SK-N-DZ (cell line): ENCODE measurements around the gene DPP6.

Experiments used
- DNase-seq: peaks from one replicate; pipeline ENCODE4 v3.0.0-alpha.2; 2015; ENCODE audit warnings: low spot score

The DPP6 gene

DNA sequence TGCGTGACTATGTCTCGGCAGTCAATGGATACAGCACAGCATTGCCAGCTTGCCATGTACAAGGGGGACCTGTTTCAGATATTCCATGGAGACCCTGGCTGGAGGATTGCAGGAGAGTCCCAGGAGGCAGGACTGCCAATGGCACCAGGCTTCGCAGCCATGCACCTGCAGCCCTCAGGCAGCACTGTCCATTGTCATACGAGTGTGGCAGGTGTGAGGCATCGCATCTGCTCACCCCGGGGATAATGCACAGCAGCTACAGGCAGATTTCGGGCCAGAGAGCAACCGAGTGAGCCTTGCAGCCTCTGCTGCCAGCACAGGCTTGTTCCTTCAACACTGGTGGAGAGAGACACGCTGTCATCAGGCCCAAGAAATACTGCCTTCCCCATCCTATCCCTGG lies 535.6 kb downstream of the DPP6 start:
- DNase-seq = peak; percentile 23

DNA sequence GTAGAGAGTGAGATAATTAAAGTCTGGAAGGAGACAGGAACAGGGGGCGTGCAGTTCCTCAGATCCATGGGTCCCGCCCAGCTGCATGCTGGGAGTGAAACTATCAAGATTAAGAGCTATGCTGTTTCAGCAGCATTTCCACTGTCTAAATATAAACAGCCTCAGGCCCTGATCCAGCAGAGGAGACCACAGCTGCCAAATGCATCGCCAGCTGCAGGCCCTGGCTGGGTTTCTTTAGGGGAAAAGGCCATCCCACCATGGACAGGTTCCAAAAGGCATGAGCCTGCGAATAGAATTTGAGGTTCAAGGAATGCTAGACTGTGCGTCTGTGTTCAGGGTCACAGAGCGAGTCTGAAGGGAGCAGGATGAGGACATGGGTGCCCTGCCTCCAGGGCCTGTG lies 539.3 kb downstream of the DPP6 start:
- no peak for DNase-seq

DNA sequence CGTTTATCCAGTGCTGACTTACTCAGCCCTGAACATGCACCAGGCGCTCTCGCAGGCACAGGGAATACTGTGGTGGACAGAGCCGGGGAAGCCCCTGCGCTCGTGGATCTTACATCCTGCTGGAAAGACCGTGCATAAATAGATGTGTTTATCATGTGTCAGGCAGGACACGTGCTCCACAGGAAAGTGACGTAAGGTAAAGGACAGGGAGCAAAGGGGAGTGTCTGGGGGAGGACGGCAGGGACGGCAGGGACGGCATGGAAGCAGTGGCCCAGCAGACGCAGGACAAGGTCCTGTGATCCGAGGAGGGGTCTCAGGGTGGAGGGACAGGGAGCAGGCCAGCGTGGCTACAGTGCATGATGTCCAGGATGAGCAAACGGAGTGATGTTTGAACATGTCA lies 540.2 kb downstream of the DPP6 start:
- no peak for DNase-seq

DNA sequence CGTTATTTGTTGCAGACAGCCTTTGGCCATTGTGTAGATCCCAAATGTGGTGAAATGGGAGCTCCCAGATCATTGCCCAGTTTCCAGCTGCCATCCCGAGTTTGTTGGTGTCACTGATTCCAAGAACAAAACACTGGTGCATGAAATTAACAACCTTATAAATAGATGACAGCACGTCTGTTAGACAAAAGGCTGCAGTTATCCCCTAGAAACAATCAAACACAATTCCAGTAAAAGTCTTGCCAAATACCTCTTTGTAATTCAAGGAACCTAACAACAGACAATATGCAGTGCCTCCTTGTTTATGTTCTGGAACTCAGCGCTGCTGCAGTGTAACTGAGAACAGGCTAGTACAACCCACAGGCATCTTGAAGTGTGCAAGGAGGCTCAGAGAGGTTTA lies 546.2 kb downstream of the DPP6 start:
- DNase-seq = no peak

DNA sequence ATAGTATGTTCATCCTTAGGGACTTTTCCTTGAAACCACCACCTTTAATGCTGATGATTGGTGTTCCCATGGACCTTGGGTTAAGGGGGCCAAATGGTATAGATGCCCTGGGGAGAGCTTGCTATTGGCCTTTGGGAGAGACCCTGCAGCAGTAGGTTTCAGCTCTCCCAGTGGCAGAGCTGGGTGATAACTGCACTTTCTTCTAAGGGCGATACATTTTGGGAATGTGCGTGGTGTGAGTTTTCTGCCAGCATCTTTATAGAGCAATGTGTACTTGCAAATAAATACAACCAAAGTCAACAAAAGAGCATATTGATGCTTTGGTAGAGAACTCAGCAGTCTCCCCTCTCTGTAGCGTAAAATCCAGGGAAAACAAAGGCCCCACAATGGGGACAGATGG lies 546.7 kb downstream of the DPP6 start:
- peak; percentile 0 for DNase-seq

DNA sequence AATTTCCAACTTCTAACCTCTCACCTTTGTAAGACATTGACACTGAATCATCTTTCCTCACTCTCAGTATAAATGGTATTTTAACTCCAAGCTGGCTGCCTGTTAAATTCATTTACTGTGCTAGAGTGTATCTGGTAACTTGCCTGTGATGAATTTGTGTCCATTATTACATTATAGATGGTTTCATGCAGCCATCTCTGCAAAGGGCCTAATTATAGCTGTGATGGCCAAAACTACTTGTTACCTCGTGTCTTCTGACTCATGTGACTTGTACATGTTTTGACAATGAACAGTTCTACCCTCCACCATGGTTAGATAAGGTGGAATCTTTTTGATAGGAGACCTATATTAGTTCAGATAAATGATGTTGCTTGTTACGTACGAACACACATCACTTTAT lies 558.7 kb downstream of the DPP6 start:
- peak; percentile 92 for DNase-seq

DNA sequence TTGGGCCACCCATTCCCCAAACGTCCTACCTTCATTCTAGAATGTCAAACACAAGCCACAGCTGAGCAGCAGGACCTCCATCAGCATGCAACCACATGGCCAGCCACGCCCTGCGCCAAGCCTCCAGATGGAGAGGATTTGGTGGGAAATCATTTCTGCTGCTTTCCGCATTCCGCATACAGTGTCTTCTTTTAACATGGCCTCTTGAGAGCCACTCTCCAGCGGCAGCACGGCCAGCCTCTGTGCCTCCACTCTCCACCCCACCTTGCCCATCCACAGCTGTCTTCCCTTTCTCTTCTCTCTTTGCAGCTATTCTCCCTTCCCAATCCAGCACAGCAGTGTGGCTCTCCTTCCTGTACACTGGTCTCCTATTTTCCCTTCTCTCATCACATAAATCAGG lies 561.6 kb downstream of the DPP6 start:
- peak; percentile 1 for DNase-seq

DNA sequence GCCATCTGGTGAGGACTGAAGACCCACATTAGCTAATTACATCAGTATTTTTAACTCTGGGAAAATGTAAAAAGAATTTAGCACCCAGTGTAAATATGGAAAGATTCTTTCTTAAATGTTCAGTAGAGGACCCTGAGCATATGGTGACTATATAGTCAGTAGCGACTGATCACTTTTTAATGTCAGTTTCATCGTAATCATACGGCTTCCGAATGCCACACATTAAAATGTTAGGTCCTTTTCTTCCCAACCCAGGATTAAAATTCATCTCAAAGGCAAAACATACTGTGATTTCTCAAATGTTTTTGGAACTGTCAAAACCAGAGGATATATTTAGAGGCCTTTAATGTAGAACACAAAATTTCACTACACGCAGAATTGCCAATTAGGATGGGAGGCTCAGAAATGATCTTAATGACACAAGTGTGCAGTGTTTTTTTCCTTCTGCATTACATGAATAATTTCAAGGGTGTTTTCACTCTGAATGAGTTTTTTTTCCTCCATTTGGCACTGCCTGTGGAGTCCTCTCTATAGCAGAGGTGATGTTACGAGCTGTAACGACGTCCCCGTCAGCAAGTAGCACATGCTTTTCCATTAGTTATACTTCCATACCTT lies 568.0 kb downstream of the DPP6 start:
- peak; percentile 0 for DNase-seq

DNA sequence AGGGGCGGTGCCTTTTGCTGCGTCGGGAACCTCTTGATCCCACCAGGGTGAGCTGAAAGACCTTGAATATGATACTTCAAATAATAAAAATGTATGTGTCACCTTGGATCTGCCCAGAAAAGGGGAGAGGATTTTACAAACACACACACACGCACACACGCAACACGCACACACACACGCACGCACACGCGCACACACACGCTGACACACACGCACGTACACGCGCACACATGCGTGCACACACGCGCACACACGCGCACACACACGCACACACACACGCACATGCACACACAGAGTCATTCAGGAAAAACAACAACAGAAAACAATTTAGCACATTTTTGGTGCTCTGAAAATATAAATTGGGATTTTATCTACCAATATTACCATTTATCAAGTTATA lies 571.2 kb downstream of the DPP6 start:
- no peak for DNase-seq

DNA sequence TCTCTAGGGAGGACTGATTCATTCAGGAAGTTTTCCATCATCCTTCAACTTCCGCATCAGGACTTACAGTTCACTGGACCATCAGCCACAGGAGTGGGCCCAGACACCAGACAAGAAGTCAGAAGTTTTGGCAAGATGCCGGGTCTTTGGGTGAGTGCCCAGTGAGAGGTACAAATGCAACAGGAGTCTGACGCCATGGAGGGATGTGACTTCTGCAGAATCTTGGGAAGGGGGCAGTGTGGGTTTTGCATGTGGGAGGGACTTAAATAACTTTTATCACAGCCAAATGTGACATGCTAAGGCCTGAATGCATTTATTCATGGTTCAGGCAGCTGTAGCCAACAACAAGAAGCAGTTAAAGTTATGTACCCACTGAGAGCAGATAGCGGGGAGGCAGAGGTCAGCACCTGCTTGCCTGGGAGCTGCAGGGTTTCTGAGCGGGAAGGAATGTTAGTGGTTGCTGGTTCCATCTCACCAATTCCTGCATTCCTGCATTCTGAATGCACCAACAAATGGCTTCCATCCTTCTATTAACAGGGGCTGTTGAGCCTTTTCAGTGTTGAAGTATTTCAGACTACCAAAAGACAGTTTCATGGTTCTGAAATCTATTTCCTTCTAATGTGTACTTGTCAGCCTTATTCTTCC lies 575.6 kb downstream of the DPP6 start:
- DNase-seq = no peak

DNA sequence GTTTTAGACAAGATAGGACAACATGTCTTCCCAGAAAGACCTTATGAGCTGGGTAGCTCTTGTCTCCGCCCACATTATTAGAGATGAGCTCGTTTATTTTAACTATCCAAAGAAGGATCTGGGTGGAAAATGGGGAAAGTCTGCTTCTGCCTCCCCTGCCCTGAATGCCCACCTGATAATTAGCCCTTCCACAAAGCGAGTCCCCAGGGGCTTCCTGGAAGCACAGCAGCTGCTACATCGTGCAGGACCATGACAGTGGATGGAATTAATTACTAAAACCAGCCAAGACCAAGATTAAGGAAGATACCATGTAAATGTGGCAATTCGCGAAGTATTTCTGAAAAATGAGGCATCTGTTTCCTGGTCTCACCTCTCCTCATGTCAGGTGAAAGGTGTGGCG lies 576.4 kb downstream of the DPP6 start:
- DNase-seq = peak; percentile 35

DNA sequence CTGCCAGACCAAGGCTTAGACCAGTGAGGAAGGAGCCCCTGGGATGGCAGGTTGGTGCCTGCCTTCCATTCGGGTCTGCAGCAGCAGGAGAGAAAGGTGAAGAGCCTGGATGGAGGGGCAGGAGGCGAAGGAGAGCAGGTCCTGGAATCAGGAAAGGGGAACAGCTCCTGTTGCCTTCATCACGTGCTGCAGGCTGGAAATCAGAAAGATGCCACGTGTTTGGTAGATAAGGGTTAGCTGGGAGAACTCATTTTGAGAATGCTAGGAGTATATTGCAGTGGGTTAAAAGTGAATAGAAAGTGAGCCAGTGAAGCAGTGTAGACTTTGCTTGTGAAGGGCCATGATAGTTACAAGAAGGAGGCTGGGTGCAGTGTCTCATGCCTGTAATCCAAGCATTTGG lies 579.0 kb downstream of the DPP6 start:
- DNase-seq = no peak

DNA sequence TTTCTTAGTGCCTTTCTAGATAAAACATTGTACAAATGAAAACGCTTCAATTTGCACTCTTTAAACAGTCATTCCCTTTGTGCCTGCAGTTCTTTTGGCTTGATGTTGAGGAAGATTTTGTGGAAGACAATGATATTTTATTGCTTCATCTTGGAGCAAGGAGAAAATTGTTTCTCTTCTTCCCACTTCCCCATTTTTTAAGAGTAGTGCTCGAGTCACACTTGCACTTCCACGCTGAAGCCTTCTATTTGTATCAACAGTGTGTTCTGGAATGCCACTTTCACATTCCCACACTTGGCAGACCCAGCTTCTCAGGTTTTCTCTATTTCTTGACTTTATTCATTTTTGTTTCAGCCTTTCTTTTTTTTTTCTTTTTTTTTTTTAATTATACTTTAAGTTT lies 581.4 kb downstream of the DPP6 start:
- DNase-seq = no peak

DNA sequence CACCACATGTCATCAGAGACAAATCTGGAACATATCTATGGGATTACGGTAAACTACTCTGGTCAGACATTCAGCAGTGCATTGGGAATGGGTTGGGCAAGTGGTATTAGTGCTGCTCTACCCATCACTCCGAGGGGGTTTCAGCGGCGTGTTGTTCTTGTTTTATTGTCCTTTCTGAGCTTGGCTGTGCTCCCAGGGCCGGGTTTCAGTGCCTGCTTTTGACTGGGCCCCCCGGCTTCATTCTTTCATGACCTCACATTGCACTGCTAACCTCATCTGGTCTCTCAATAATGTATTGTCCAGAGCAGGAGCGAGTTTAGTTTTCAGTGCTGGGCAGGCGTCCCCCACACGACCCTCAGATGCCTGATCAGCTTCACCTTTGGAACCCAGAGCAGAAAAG lies 586.1 kb downstream of the DPP6 start:
- DNase-seq = no peak

DNA sequence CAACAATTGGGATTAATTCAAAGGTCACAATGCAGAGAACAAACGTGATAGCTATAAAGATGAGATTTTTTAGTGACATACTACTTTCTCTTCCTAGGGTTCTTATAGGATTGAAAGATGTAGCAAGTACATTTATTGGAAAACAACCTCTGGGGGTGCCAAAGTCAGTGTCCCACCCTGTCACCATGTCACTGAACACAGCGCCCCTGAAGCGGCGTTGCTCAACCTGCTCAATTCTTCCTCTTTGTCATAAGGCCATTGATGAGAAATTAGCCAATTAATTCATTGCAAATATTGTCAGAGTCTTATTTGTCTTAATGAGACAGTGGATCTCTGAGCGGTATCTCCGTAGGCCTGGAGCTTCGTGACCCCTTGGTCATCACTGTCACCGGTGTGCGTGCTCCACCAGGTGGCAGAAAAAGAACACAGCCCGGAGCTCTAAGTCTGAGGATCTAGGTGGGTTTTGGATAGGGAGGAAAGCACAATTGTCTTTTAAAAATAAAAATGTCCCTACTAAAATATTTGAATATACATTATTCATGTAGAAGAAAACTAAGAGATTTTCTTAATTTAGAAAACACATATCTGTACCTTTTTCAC lies 588.2 kb downstream of the DPP6 start:
- DNase-seq = peak; percentile 73

DNA sequence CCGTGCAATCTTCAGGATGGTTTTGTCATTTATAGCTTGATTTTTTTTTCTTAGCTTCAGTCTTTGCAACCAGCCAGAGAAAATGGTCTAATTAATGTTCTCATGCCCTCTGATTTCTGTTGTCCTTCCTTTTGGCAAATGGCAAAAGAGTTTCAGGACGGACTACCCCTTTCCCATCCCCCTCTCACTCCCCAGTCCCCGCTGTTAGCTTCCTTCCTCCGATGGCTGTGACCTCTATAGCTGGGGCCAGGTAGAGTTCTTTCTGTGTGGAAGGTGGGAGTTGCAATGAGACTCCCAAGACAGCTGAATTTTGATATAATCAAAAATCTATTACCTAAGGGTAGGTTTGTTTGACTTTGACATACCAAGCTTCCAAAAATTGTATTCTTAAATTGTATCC lies 588.7 kb downstream of the DPP6 start:
- DNase-seq = no peak

DNA sequence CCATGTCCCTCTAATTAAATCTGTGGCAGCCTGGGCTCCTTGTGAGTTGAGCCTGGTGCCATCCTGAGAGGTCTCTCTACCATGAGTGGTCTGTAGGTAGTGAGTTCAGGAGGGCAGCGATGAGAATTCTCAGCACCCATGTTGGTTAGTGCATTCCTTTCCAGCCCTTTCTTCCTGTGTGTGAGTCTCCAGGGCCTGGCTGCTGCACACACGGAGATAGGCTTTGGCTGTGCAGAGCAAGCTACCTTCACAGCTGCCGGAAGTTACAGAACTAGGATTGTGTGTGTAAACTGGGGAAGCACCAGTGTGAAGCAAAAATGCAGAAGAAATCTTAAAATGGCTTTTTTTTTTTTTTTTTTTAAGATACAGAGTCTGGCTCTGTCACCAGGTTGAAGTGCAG lies 592.2 kb downstream of the DPP6 start:
- no peak for DNase-seq

DNA sequence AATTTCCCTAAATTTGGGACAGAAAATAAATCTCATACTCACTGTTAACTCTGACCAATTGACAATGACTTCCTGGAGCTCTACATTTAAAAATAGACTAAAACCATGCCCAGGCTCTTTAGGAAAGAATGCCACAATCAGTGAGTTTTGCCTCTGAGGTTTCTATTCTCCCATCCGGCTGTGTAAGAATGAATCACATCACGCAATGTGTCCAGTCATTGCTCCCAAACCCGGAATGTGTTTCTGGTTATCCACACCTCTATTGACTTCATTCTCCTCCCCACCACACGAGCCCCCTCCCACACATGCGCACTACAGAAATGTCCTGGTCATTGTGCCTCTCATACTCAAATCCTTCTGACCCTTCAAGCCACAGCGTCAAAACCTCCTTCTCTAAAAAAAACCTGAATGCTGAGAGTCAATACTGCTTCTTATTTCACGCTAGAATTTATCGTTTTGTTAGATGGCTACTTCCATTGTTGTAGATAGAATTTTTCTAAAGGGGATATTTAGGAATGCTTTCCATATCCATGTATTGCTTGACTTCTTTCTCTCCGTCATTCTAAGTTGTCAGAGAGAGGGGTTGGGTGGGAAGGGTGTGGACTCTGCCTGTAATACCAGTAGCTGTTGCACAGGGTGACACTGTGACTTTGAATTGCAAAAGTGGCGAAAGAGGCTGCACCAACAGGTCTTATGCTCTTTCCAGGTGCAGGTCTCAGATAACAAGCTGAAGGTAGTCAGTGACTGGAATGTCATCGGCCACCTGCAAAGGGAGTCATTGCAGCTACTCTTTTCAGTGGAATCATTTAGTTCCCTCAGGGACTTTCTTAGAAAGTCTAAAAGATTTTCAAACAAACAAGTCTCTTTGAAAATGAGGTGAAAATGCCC lies 594.2 kb downstream of the DPP6 start:
- DNase-seq = no peak

DNA sequence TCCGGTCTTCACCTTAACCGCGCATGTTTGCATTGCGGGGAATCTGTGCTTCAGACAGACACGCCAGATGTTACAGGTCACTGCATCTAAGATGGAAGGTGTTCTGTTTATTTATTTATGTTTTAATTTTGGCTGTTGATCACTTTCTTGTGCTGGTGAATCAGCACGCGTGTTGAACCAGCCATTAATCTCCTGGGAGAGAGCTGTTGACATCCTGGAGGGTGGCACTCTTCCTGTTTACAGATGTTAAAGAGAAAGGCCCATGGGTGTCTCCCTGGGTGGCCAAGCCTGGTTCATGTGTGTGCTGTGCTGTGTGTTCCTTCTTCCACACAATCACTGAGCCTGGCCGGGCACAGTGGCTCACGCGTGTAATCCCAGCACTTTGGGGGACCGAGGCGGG lies 595.4 kb downstream of the DPP6 start:
- DNase-seq = no peak

DNA sequence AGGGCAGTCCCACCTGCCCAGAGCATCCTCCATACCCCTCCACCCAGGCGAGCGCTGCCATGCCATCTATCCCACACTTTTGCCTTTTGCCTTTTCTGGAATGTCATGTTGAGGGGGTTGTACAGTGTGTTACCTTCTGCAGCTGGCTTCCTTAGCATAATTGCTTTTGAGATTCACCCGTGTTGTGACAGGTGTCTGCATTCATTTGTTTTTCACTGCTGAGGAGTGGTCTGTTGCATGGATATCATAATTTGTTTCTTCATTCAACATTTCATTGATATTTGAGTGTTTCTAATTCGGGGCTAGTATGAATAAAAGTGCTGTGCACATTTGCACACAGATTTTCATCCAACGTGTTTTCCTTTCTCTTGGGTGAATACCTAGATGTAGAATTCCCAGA lies 596.8 kb downstream of the DPP6 start:
- DNase-seq = no peak

DNA sequence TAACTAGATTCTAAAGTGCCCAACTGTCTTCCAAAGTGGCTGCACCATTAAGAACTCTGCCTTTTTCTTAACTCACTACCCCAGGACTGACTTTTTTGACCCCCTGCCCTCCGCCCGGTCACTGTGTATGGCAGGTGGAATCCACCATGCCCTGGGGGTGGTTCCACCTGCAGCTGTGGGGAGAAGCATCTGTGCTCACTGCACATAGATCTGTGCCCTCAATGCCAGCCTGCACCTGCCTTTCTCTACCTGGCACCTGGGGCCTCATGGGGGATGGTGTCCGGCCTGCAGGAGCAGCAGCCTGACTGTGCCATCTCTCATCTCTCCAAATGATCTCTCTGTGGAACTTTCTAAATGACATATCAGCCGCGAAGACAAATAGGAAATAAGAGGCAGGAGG lies 597.2 kb downstream of the DPP6 start:
- DNase-seq = no peak

DNA sequence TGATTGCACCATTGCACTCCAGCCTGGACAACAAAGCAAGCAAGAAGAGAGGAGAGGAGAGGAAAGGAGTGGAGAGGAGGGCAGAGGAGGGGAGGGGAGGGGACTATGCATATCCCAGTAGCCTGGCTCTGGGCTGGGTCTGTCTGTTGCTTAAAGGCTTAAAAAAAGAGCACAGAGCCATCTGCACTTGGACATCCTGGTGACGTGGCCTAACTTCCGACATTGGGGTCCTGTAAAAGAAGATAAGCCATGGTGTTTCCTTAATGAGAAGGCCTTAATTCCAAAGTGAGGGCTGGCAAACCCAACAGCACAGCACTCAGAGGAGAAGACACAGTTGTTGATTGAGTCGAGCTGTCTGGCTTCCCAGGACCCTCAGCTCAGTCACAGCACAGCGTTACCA lies 598.1 kb downstream of the DPP6 start:
- no peak for DNase-seq

DNA sequence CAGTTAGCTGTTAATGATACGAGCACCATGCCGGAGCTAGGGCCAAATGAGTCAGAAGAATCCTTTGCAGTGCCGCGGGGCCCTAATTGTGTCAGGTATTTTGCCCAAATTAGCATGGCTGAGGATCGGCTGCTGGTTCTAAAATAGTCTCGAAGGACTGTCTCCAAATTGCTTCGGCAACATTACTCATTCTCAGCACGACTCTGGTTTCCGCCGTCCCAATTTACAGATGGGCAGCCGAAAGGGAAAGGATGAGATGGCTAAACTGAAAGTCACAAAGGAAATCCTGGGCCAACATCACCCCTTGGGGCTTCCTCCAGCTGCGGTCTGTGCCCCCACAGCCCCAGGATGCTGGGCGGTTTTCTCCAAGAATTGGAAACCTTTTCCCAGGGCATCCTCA lies 599.3 kb downstream of the DPP6 start:
- no peak for DNase-seq
